ENCODE measurements around the gene OPCML. TPM values are rescaled to one million over a fixed set of nuclear protein-coding genes. Genes with fewer than 3 reads are reported as not detected.

Gene OPCML
- polyA plus RNA-seq, 1 donor from 2014 or later = 11.6 TPM

GRCh38 chr11:133399855-133400625, 132.3 kb downstream of the OPCML start:
- H3K27ac ChIP-seq (ENCODE audit: low read length) = no peak overlapping the region
- TF ChIP-seq POLR2AphosphoS5 (IDR thresholded peaks at IDR 0.05) (no peak), CTCF (IDR thresholded peaks at IDR 0.05; ENCODE audit: poor library complexity, severe bottlenecking) (no peak), EP300 (conservative IDR thresholded peaks at IDR 0.05; ENCODE audit: poor library complexity, severe bottlenecking) (no peak), SMC3 (conservative IDR thresholded peaks at IDR 0.05; ENCODE audit: poor library complexity) (no peak), REST (IDR thresholded peaks at IDR 0.05; ENCODE audit: borderline replicate concordance) (no peak), RAD21 (conservative IDR thresholded peaks at IDR 0.05) (no peak), EZH2 (IDR thresholded peaks at IDR 0.05; ENCODE audit: borderline replicate concordance, insufficient read depth, low read length, poor library complexity, severe bottlenecking) (no peak), MXI1 (conservative IDR thresholded peaks at IDR 0.05; ENCODE audit: poor library complexity, severe bottlenecking) (no peak), TAF1 (IDR thresholded peaks at IDR 0.05; ENCODE audit: low read depth) (no peak)
- no peak overlapping the region for H2AFZ ChIP-seq (ENCODE audit: low read depth, low read length)
- no peaks in the 10 kb centered on the region for H3K79me2 ChIP-seq (replicated peaks; ENCODE audit: insufficient read depth, low read length)
- no peak overlapping the region for H3K4me2 ChIP-seq (ENCODE audit: low read length)
- H3K9me3 ChIP-seq (ENCODE audit: low read length) = no peaks in the 10 kb centered on the region
- H3K9me2 ChIP-seq (ENCODE audit: insufficient read depth, low read length) = no peaks in the 10 kb centered on the region
- H3K36me3 ChIP-seq (ENCODE audit: insufficient read depth, low read length) = no peaks in the 10 kb centered on the region
- no peaks in the 10 kb centered on the region for H3K27me3 ChIP-seq (ENCODE audit: insufficient read depth, low read depth, low read length)
- H3F3A ChIP-seq (ENCODE audit: insufficient read depth, low read length, poor library complexity, severe bottlenecking) = no peaks in the 10 kb centered on the region
- no peaks in the 10 kb centered on the region for H4K20me1 ChIP-seq (ENCODE audit: insufficient read depth)
- H3K9ac ChIP-seq (ENCODE audit: low read length) = no peak overlapping the region
- H3K4me3 ChIP-seq (ENCODE audit: low read length) = no peak overlapping the region

GRCh38 chr11:133399294-133399693, 133.0 kb downstream of the OPCML start:
- Histone ChIP-seq H3K9me3 (ENCODE audit: low read length) (no peaks in the 10 kb centered on the region), H3K27ac (ENCODE audit: low read length) (no peak overlapping the region), H3K79me2 (replicated peaks; ENCODE audit: insufficient read depth, low read length) (no peaks in the 10 kb centered on the region), H3K36me3 (ENCODE audit: insufficient read depth, low read length) (no peaks in the 10 kb centered on the region), H3K27me3 (ENCODE audit: insufficient read depth, low read depth, low read length) (no peaks in the 10 kb centered on the region), H3K4me2 (ENCODE audit: low read length) (no peak overlapping the region), H4K20me1 (ENCODE audit: insufficient read depth) (no peaks in the 10 kb centered on the region), H3K9me2 (ENCODE audit: insufficient read depth, low read length) (no peaks in the 10 kb centered on the region), H3K9ac (ENCODE audit: low read length) (no peak overlapping the region), H3K4me3 (ENCODE audit: low read length) (no peak overlapping the region), H3F3A (ENCODE audit: insufficient read depth, low read length, poor library complexity, severe bottlenecking) (no peaks in the 10 kb centered on the region), H2AFZ (ENCODE audit: low read depth, low read length) (no peak overlapping the region)
- TF ChIP-seq TAF1 (IDR thresholded peaks at IDR 0.05; ENCODE audit: low read depth) (no peak), REST (IDR thresholded peaks at IDR 0.05; ENCODE audit: borderline replicate concordance) (no peak), RAD21 (conservative IDR thresholded peaks at IDR 0.05) (no peak), CTCF (IDR thresholded peaks at IDR 0.05; ENCODE audit: poor library complexity, severe bottlenecking) (no peak), EZH2 (IDR thresholded peaks at IDR 0.05; ENCODE audit: borderline replicate concordance, insufficient read depth, low read length, poor library complexity, severe bottlenecking) (no peak), SMC3 (conservative IDR thresholded peaks at IDR 0.05; ENCODE audit: poor library complexity) (no peak), EP300 (conservative IDR thresholded peaks at IDR 0.05; ENCODE audit: poor library complexity, severe bottlenecking) (no peak), MXI1 (conservative IDR thresholded peaks at IDR 0.05; ENCODE audit: poor library complexity, severe bottlenecking) (no peak), POLR2AphosphoS5 (IDR thresholded peaks at IDR 0.05) (no peak)
